ENCODE measurements around the gene FRMPD4.

- no peak for TF ChIP-seq EZH2 (IDR thresholded peaks at IDR 0.05)
- TF ChIP-seq POLR2AphosphoS5 (IDR thresholded peaks at IDR 0.05; ENCODE audit: borderline replicate concordance, low read depth, low read length), result no peak
- TF ChIP-seq FOXP2 (optimal IDR thresholded peaks at IDR 0.05; ENCODE audit: control extremely low read depth, extremely low read length, insufficient read depth), result no peak
Observed at GRCh38 chrX:12661464-12661863, 523.2 kb downstream of the FRMPD4 start.

All from SK-N-MC (cell line).